ENCODE results near the gene ICAM1. TPM values are rescaled to one million over a fixed set of nuclear protein-coding genes. Genes with fewer than 3 reads are reported as not detected.

ICAM1 gene
- polyA plus RNA-seq, 3 donors = 5.3 to 6.7 (median 6.7) TPM

- peak; percentile 88 to 97 (median 96) for DNase-seq (ENCODE audit: extremely low read depth in 1 of 11, low read depth in 9 of 11, low spot score in 4 of 11)
Observed at GRCh38 chr19:10332965-10333757, 62.2 kb downstream of the ICAM1 start, which contains the start of gene RAVER1. RAVER1 (minus strand) TSS chr19:10333529; CDS start chr19:10333507, 22 bp downstream.

DNA sequence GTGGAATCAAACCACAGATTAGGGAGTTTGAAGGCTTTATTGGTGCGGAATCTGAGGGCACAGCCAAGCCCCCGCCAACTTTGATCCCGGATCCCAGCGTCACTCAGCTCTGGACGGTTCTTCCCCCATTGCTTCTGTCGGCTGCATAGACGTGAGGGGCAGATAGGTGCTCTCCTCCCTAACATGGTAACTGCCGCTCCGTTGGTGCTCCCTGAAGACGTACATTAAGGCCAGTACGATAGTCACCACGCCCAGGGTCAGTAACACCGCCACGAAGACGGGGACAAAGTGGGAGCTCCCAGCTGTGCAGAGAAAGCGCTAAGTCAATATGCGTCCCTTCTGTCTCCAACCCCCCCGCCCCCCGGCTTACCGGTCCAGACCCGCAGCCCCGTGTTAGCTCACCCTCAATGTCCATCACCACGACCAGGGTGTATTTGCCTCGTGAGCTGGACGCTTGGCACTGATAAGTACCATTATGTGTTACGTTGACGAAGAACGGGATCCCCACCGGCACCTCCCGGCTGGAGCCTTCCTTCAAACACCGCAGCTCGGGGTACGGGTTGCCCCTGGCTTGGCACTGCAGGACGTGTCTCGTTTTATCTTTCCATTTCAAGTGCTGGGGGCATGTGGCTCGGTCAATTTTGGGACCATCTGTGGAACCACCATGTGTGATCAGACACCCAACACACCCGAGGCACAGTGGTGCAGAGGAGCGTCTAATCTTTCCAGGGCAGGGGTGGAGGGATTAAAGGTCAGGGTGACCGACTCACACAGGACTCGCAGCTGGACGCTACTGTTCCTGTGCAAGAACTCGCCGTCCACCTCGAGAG, 63.1 kb downstream of the ICAM1 start:
- DNase-seq (ENCODE audit: extremely low read depth in 1 of 11, low read depth in 9 of 11, low spot score in 4 of 11) = no peak

DNA sequence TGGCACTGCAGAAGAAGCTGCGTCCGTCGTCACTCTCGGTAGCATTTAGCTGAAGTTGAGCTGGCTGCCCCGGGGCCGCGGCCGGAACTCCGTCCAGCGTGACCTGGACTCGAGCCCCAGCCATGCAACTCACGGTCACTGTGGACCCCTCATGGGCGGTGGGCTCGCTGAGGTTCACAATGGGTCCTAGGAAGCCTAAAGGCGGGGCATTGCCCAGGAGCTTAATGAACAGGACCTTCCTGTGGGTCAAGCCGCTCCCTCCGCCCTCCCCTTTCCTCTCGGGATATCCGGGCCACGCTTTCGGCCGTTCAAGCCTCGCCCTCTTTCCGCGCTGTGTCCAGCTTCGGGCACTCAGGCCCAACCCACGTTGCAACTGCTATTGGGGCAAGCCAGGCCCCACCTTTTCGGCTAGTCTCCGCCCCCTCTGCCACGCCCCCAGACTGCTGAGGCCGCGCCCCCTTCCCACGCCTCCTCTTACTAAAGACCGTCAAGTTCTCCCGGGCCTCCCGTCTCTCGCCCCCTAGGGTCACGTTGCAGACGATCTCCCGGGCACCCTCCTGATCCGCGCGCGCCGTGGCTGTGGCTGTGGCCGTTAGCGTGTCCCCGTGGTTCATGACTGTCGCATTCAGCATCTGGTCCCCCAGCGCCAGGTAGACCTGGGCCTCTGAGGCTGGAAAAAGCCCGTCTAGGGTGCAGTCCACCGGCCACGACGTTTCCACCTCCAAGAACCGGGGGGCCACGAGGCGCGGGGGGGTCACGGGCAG, 63.9 kb downstream of the ICAM1 start:
- peak in 9 of 11 donors; percentile 56 to 89 (median 83) for DNase-seq (ENCODE audit: extremely low read depth in 1 of 11, low read depth in 9 of 11, low spot score in 4 of 11)

DNA sequence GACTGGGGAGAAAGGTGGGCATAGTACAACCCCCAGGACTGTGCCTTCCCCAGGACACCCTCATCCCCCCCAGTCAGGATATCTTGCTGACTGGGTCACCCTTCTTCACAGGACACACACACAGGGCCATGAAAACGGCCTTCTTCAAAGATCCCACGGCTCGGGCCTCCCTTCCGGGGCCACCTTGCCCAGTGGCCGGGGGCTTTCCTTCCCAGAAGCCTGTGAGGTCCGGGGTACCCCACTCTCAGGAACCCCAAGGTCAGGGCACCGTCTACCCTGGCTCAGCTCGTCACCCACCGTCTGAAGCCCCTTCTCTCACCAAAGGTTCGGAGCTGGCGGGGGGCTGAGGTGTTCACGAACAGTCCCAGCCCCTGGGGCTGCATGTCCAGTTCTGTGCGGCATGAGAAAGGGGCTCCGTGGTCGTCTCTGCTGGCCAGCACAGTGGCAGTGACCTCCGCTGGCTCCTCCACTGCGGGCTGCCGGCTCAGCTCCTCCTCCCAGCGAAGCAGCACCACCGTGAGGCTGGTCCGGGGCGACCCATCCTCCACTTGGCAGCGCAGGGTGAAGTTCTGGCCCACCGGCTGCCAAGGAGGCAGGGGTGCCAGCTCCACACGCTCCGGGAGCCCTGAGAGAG, 64.5 kb downstream of the ICAM1 start:
- no peak for DNase-seq (ENCODE audit: extremely low read depth in 1 of 11, low read depth in 9 of 11, low spot score in 4 of 11)

Other genes with a start within 250 kb of the ICAM1 start
- gene SHFL, start 184.8 kb upstream of the ICAM1 start, polyA plus RNA-seq (ENCODE audit: insufficient read length in 3 of 3) = 10 to 100 TPM; 24.1 to 31.0 (median 25.9) TPM
- 1 to 10 TPM; 1.4 to 2.9 (median 2.9) TPM for gene ANGPTL6, start 168.4 kb upstream of the ICAM1 start, polyA plus RNA-seq (ENCODE audit: insufficient read length in 3 of 3)
- 10 to 100 TPM; 24.7 to 38.9 (median 34.5) TPM for gene PPAN, start 164.8 kb upstream of the ICAM1 start, polyA plus RNA-seq (ENCODE audit: insufficient read length in 3 of 3)
- 10 to 100 TPM; 11.1 to 16.8 (median 14.6) TPM for gene P2RY11, start 159.4 kb upstream of the ICAM1 start, polyA plus RNA-seq (ENCODE audit: insufficient read length in 3 of 3)
- 100 to 1,000 TPM; 194 to 214 (median 205) TPM for gene EIF3G, start 151.2 kb upstream of the ICAM1 start, polyA plus RNA-seq (ENCODE audit: insufficient read length in 3 of 3)
- gene DNMT1, start 76.2 kb upstream of the ICAM1 start, polyA plus RNA-seq (ENCODE audit: insufficient read length in 3 of 3) = 100 to 1,000 TPM; 103 to 131 (median 113) TPM
- 10 to 100 TPM; 10.2 to 13.0 (median 12.2) TPM for gene S1PR2, start 39.8 kb upstream of the ICAM1 start, polyA plus RNA-seq (ENCODE audit: insufficient read length in 3 of 3)
- 10 to 100 TPM; 32.0 to 51.4 (median 50.5) TPM for gene MRPL4, start 18.9 kb upstream of the ICAM1 start, polyA plus RNA-seq (ENCODE audit: insufficient read length in 3 of 3)
- gene ICAM4, start 15.8 kb downstream of the ICAM1 start, polyA plus RNA-seq (ENCODE audit: insufficient read length in 3 of 3) = under 1 TPM; 0.22 to 0.44 (median 0.24) TPM
- gene ICAM5, start 18.8 kb downstream of the ICAM1 start, polyA plus RNA-seq (ENCODE audit: insufficient read length in 3 of 3) = under 1 TPM; 0.12 to 0.42 (median 0.24) TPM
- gene ZGLP1, start 38.7 kb downstream of the ICAM1 start, polyA plus RNA-seq (ENCODE audit: insufficient read length in 3 of 3) = 1 to 10 TPM; 5.6 to 9.7 (median 6.3) TPM
- gene FDX2, start 44.9 kb downstream of the ICAM1 start, polyA plus RNA-seq (ENCODE audit: insufficient read length in 3 of 3) = 10 to 100 TPM; 14.5 to 23.3 (median 20.6) TPM
- gene RAVER1, start 62.4 kb downstream of the ICAM1 start, polyA plus RNA-seq (ENCODE audit: insufficient read length in 3 of 3) = 10 to 100 TPM; 21.0 to 38.9 (median 37.3) TPM
- 10 to 100 TPM in 1 of 3 donors, 1 to 10 TPM in 2; 8.2 to 10.4 (median 10.0) TPM for gene ICAM3, start 68.5 kb downstream of the ICAM1 start, polyA plus RNA-seq (ENCODE audit: insufficient read length in 3 of 3)
- 100 to 1,000 TPM; 101 to 151 (median 123) TPM for gene TYK2, start 109.5 kb downstream of the ICAM1 start, polyA plus RNA-seq (ENCODE audit: insufficient read length in 3 of 3)
- 100 to 1,000 TPM; 132 to 185 (median 178) TPM for gene CDC37, start 132.4 kb downstream of the ICAM1 start, polyA plus RNA-seq (ENCODE audit: insufficient read length in 3 of 3)
- 1 to 10 TPM; 1.9 to 5.1 (median 2.1) TPM for gene PDE4A, start 149.4 kb downstream of the ICAM1 start, polyA plus RNA-seq (ENCODE audit: insufficient read length in 3 of 3)
- gene KEAP1, start 232.2 kb downstream of the ICAM1 start, polyA plus RNA-seq (ENCODE audit: insufficient read length in 3 of 3) = 10 to 100 TPM; 56.6 to 89.6 (median 75.2) TPM
- gene S1PR5, start 246.3 kb downstream of the ICAM1 start, polyA plus RNA-seq (ENCODE audit: insufficient read length in 3 of 3) = 1 to 10 TPM in 2 of 3 donors, under 1 TPM in 1; 0.78 to 1.5 (median 1.2) TPM